IMR-90 (cell line): ENCODE measurements around the gene YTHDC2.

Experiments
- BHLHE40 ChIP-seq: fragments of 150-350 bp; IDR thresholded peaks from 2 replicates; pipeline ENCODE4 v1.6.1; 2016; ENCODE audit warnings: mild to moderate bottlenecking, low read depth, low read length
- CHD1 ChIP-seq: IDR thresholded peaks from 2 replicates; pipeline ENCODE4 v1.6.1; 2012; ENCODE audit warnings: low read depth, low read length, improper control_type of control experiment
- CTCF ChIP-seq: conservative IDR thresholded peaks from 2 replicates; pipeline ENCODE4 v1.5.1; 2012; ENCODE audit warnings: mild to moderate bottlenecking, low read depth, low read length, improper control_type of control experiment
- ELK1 ChIP-seq: fragments of 150-350 bp; IDR thresholded peaks from 2 replicates; pipeline ENCODE4 v1.6.1; 2016; ENCODE audit warnings: low read depth, mild to moderate bottlenecking, low read length, moderate library complexity, borderline replicate concordance
- MAFK ChIP-seq: IDR thresholded peaks from 2 replicates; pipeline ENCODE4 v1.6.1; 2012; ENCODE audit warnings: low read depth, low read length, improper control_type of control experiment
- MXI1 ChIP-seq: IDR thresholded peaks from 2 replicates; pipeline ENCODE4 v1.6.1; 2012; ENCODE audit warnings: low read depth, mild to moderate bottlenecking, low read length, moderate library complexity, borderline replicate concordance
- POLR2A ChIP-seq: IDR thresholded peaks from 2 replicates; pipeline ENCODE4 v1.6.1; 2012; ENCODE audit warnings: mild to moderate bottlenecking, low read depth, low read length
- RAD21 ChIP-seq: IDR thresholded peaks from 2 replicates; pipeline ENCODE4 v1.6.1; 2012; ENCODE audit warnings: low read length, improper control_type of control experiment
- RCOR1 ChIP-seq: IDR thresholded peaks from 2 replicates; pipeline ENCODE4 v1.6.1; 2012; ENCODE audit warnings: mild to moderate bottlenecking, low read length, improper control_type of control experiment; ENCODE audit not compliant: insufficient replicate concordance
- RFX5 ChIP-seq: IDR thresholded peaks from 2 replicates; pipeline ENCODE4 v1.8.0; 2012; ENCODE audit warnings: low read depth, mild to moderate bottlenecking, low read length, moderate library complexity
- USF2 ChIP-seq: fragments of 150-350 bp; IDR thresholded peaks from 2 replicates; pipeline ENCODE4 v1.6.1; 2017; ENCODE audit warnings: mild to moderate bottlenecking, antibody characterized with exemption, low read length, low read depth

GRCh38 chr5:113491022-113491421 is 22.5 kb upstream of the YTHDC2 start:
- TF ChIP-seq CTCF (no peak), BHLHE40 (no peak), MAFK (no peak), POLR2A (no peak), RCOR1 (no peak), CHD1 (no peak), MXI1 (no peak), USF2 (no peak), ELK1 (no peak), RFX5 (no peak), RAD21 (no peak)
